Measurements from ENCODE around the gene ARFGAP2. TPM values are rescaled to one million over a fixed set of nuclear protein-coding genes. Genes with fewer than 3 reads are reported as not detected.

ARFGAP2 gene
- total RNA-seq, 1 experiment from 2014 or later, result 73.5 TPM

DNA sequence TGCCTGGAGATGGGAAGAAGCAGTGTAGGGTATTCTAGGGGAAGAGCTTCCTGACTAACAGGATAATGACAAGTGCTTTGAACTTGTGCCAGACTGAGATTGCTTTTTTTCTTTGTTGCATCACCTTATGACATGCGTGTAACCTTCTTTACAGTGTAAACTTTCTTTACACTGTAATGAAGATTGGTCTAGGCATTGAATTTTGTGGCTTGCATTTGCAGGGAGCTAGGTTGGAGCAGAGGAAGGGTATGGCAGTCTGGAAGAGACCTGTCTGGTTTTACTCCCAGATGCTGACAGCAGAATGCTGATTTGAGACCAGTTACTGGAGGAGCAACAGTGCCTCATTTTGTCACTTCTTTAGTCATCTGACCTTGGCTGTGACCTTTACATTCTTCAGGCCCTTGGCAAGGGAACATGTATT, 43.7 kb upstream of the ARFGAP2 start:
- Histone ChIP-seq H3K4me3 (replicated peaks in 1 of 2; ENCODE audit: low read depth in 1 of 2, low read length in 2 of 2) (no peak overlapping the region), H3K9ac (ENCODE audit: low read length) (0 out of 2 replicates have a peak overlapping the region, but pooled peaks have one; percentile 8), H3K79me2 (ENCODE audit: insufficient read depth, low read length) (peaks cover 43% of the 10 kb centered on the region), H3K4me1 (ENCODE audit: control insufficient read depth in 1 of 2, insufficient read depth in 2 of 2, low read length in 2 of 2) (peaks cover 7 to 29% of the 10 kb centered on the region in 2 experiments), H3K9me3 (ENCODE audit: control insufficient read depth in 1 of 2, insufficient read depth in 1 of 2, low read depth in 1 of 2, low read length in 2 of 2) (no peaks in the 10 kb centered on the region), H3K9me2 (ENCODE audit: insufficient read depth) (no peaks in the 10 kb centered on the region), H3K4me2 (ENCODE audit: low read length) (peak overlapping the region; percentile 29), H3K36me3 (ENCODE audit: control insufficient read depth in 1 of 2, insufficient read depth in 2 of 2, low read length in 2 of 2) (peaks cover 4 to 10% of the 10 kb centered on the region in 2 experiments; a peak in 2 of 4 replicates), H3K27me3 (ENCODE audit: insufficient read depth, low read length) (no peaks in the 10 kb centered on the region), H2AFZ (ENCODE audit: low read depth, low read length, poor library complexity, severe bottlenecking) (no peak overlapping the region), H3K27ac (ENCODE audit: low read depth, low read length) (no peak overlapping the region), H4K20me1 (ENCODE audit: insufficient read depth) (no peaks in the 10 kb centered on the region)
- ATAC-seq, result peak; percentile 17; the same call in 1 of the 2 replicates
- BruUV-seq (replicated peaks), result no TSS peak
- POLR2A ChIA-PET, result interaction anchor here (1.1 kb wide), 1 partner anchor 28 kb away, joined by 3 read pairs; the partner anchor contains the start of gene ACP2
- RAD21 ChIA-PET (ENCODE audit: low non-redundant PET in 1 of 2, low total read pairs in 2 of 2, uncharacterized antibody in 2 of 2, unreplicated experiment in 2 of 2), result no interaction called here
- CTCF ChIA-PET, result no interaction called here
- no peak for TF ChIP-seq FOSL1 (IDR thresholded peaks at IDR 0.05; ENCODE audit: low read depth)
- TF ChIP-seq CEBPB (IDR thresholded peaks at IDR 0.05; ENCODE audit: low read depth), result peak; percentile 15; the same call in 1 of the 2 replicates
- no peak for TF ChIP-seq ZNF274 (IDR thresholded peaks at IDR 0.05; ENCODE audit: low read depth, low read length)
- TF ChIP-seq, protein P1, sequence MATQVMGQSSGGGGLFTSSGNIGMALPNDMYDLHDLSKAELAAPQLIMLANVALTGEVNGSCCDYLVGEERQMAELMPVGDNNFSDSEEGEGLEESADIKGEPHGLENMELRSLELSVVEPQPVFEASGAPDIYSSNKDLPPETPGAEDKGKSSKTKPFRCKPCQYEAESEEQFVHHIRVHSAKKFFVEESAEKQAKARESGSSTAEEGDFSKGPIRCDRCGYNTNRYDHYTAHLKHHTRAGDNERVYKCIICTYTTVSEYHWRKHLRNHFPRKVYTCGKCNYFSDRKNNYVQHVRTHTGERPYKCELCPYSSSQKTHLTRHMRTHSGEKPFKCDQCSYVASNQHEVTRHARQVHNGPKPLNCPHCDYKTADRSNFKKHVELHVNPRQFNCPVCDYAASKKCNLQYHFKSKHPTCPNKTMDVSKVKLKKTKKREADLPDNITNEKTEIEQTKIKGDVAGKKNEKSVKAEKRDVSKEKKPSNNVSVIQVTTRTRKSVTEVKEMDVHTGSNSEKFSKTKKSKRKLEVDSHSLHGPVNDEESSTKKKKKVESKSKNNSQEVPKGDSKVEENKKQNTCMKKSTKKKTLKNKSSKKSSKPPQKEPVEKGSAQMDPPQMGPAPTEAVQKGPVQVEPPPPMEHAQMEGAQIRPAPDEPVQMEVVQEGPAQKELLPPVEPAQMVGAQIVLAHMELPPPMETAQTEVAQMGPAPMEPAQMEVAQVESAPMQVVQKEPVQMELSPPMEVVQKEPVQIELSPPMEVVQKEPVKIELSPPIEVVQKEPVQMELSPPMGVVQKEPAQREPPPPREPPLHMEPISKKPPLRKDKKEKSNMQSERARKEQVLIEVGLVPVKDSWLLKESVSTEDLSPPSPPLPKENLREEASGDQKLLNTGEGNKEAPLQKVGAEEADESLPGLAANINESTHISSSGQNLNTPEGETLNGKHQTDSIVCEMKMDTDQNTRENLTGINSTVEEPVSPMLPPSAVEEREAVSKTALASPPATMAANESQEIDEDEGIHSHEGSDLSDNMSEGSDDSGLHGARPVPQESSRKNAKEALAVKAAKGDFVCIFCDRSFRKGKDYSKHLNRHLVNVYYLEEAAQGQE (IDR thresholded peaks at IDR 0.05; ENCODE audit: low read depth), result no peak
- TF ChIP-seq TCF7L2 (IDR thresholded peaks at IDR 0.05; ENCODE audit: borderline replicate concordance, extremely low read depth, insufficient read depth, insufficient read length), result peak; percentile 71
- TF ChIP-seq, protein P2, sequence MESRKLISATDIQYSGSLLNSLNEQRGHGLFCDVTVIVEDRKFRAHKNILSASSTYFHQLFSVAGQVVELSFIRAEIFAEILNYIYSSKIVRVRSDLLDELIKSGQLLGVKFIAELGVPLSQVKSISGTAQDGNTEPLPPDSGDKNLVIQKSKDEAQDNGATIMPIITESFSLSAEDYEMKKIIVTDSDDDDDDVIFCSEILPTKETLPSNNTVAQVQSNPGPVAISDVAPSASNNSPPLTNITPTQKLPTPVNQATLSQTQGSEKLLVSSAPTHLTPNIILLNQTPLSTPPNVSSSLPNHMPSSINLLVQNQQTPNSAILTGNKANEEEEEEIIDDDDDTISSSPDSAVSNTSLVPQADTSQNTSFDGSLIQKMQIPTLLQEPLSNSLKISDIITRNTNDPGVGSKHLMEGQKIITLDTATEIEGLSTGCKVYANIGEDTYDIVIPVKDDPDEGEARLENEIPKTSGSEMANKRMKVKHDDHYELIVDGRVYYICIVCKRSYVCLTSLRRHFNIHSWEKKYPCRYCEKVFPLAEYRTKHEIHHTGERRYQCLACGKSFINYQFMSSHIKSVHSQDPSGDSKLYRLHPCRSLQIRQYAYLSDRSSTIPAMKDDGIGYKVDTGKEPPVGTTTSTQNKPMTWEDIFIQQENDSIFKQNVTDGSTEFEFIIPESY (IDR thresholded peaks at IDR 0.05; ENCODE audit: extremely low read depth, insufficient replicate concordance, low read length), result no peak
- TF ChIP-seq SIN3A (IDR thresholded peaks at IDR 0.05; ENCODE audit: low read depth), result no peak
- intact Hi-C loops (cut with micrococcal nuclease), result no loop called here
- no peak for DNase-seq (ENCODE audit: low read depth, low spot score)
